ENCODE data around the gene TMEM256. TPM values are rescaled to one million over a fixed set of nuclear protein-coding genes. Genes with fewer than 3 reads are reported as not detected.

Gene TMEM256
- total RNA-seq, 4 donors from 2014 or later = 28.9 to 65.6 (median 50.2) TPM

DNA sequence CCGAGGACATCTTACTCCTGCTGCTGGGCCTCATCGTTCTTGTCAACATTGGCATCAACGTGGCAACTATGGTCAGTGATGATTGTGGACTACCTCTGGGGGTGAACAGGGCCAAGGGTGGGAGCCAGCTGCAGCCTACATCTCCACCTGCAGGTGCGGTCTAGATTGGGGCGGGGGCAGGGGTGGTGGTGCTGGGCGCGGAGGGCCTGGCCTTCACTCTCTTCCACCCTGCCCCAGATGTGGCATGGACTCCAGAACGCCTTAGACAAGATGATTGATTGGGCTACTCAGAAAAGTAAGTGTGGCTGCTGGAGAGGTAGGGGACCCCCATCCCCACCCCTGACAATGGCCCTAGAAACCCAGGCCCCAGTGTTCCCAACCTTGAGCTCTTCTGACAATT lies 21.9 kb upstream of the TMEM256 start:
- H3K27ac ChIP-seq = no peak overlapping the region

DNA sequence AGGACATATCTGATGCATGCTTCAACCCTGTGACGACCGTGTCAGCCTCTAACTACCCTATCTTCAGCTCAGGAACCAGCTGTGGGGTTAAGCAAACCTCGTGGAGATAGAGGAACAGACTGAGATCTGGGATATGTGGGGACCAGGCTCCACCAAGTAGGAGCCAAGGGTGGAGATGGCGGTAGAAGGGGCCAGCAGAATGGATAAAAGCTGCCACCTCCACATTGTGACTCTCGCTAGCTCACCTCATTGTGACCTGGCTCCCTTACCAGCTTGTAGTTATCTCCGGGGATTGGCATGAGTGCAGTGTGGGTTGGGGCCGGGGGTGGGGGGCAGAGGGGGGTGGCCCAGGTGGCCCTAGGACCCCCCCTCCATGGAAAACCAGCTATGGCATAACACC lies 21.4 kb upstream of the TMEM256 start, which contains the start of gene SPEM2:
SPEM2 (plus strand) TSS at position 301 of the 400 bp plus-strand sequence; CDS start at position 374, 73 bp downstream.
- Histone ChIP-seq H3K27ac (no peak within 1 kb of the TSS), H3K4me1 (no peaks in the 10 kb centered on the region), H3K36me3 (no peaks in the 10 kb centered on the region), H3K27me3 (no peaks in the 10 kb centered on the region), H3K4me3 (no peak within 1 kb of the TSS), H3K9me3 (no peaks in the 10 kb centered on the region)
- in situ Hi-C loops (cut with MboI; ENCODE audit: low sequenced_read_pairs in 4 of 4) = loop anchor here in 1 of 4 donors (25.0 kb wide), 1 partner anchor 137 kb away; the partner anchor contains the start of genes SENP3 and TNFSF13
- TF ChIP-seq, protein P1, sequence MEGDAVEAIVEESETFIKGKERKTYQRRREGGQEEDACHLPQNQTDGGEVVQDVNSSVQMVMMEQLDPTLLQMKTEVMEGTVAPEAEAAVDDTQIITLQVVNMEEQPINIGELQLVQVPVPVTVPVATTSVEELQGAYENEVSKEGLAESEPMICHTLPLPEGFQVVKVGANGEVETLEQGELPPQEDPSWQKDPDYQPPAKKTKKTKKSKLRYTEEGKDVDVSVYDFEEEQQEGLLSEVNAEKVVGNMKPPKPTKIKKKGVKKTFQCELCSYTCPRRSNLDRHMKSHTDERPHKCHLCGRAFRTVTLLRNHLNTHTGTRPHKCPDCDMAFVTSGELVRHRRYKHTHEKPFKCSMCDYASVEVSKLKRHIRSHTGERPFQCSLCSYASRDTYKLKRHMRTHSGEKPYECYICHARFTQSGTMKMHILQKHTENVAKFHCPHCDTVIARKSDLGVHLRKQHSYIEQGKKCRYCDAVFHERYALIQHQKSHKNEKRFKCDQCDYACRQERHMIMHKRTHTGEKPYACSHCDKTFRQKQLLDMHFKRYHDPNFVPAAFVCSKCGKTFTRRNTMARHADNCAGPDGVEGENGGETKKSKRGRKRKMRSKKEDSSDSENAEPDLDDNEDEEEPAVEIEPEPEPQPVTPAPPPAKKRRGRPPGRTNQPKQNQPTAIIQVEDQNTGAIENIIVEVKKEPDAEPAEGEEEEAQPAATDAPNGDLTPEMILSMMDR (IDR thresholded peaks at IDR 0.05 in 4 of 5, conservative IDR thresholded peaks at IDR 0.05 in 1 of 5) = no peak
- TF ChIP-seq POLR2A (IDR thresholded peaks at IDR 0.05) = no peak
- no peak for DNase-seq
- intact Hi-C loops (cut with DNase I; ENCODE audit: low total_unique reads) = no loop called here
- ATAC-seq = no peak

More for the DNA sequence above, 21.9 kb upstream of the TMEM256 start:
- TF ChIP-seq POLR2A (IDR thresholded peaks at IDR 0.05) = no peak
- TF ChIP-seq, protein P1 (IDR thresholded peaks at IDR 0.05 in 4 of 5, conservative IDR thresholded peaks at IDR 0.05 in 1 of 5) = no peak
- intact Hi-C loops (cut with DNase I; ENCODE audit: low total_unique reads) (no loop called here), in situ Hi-C loops (cut with MboI; ENCODE audit: low sequenced_read_pairs in 4 of 4) (loop anchor here in 1 of 4 donors (25.0 kb wide), 1 partner anchor 137 kb away; the partner anchor contains the start of genes SENP3 and TNFSF13)
- H3K9me3 ChIP-seq = no peaks in the 10 kb centered on the region
- no peak overlapping the region for H3K4me3 ChIP-seq
- no peaks in the 10 kb centered on the region for H3K27me3 ChIP-seq
- no peak for DNase-seq
- H3K4me1 ChIP-seq = no peaks in the 10 kb centered on the region
- H3K36me3 ChIP-seq = no peaks in the 10 kb centered on the region
- ATAC-seq = no peak

DNA sequence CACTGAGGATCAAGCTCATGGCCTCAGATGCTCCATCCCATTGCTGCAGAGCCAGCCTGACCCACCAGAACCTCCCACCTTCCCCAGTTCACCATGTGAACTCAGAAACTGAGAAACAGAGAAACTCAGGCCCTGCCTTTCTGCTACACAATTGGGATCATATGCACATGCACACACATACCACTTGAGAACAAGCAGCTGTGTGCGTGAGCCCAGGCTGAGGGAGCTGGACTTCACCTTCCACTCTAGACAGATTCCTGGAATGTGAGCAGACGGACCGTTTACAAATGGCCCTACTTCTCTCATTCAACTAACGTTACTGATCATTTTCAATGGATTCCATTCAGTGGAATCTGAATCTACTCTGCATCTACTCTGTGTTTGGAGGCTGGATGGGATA lies 19.8 kb upstream of the TMEM256 start:
- no peak overlapping the region for H3K4me3 ChIP-seq
- in situ Hi-C loops (cut with MboI; ENCODE audit: low sequenced_read_pairs in 4 of 4) = no loop called here
- intact Hi-C loops (cut with DNase I; ENCODE audit: low total_unique reads) = no loop called here
- DNase-seq = no peak
- H3K4me1 ChIP-seq = no peaks in the 10 kb centered on the region
- H3K36me3 ChIP-seq = no peaks in the 10 kb centered on the region
- no peaks in the 10 kb centered on the region for H3K27me3 ChIP-seq
- H3K9me3 ChIP-seq = no peaks in the 10 kb centered on the region
- no peak overlapping the region for H3K27ac ChIP-seq
- ATAC-seq = no peak
- no peak for TF ChIP-seq POLR2A (IDR thresholded peaks at IDR 0.05)
- TF ChIP-seq, protein P1 (IDR thresholded peaks at IDR 0.05 in 4 of 5, conservative IDR thresholded peaks at IDR 0.05 in 1 of 5) = no peak

DNA sequence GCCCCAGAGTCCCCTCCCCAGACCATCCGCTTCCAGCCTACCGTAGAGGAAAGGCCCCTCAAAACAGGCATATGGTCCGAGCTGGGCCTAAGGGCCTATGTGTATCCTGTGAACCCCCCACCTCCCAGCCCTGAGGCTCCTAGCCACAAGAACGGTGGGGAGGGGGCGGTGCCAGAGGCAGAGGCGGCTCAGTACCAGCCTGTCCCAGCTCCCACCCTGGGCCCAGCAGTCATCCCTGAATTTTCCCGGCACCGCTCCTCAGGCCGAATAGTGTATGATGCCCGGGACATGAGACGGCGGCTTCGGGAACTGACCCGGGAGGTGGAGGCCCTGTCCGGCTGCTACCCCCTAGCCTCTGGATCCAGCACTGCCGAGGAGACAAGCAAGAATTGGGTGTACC lies 17.3 kb upstream of the TMEM256 start:
- intact Hi-C loops (cut with DNase I; ENCODE audit: low total_unique reads) = no loop called here
- DNase-seq = no peak
- in situ Hi-C loops (cut with MboI; ENCODE audit: low sequenced_read_pairs in 4 of 4) = no loop called here

More for the DNA sequence above, 17.3 kb upstream of the TMEM256 start:
- H3K36me3 ChIP-seq = no peaks in the 10 kb centered on the region
- H3K9me3 ChIP-seq = no peaks in the 10 kb centered on the region
- TF ChIP-seq POLR2A (IDR thresholded peaks at IDR 0.05) = no peak
- TF ChIP-seq, protein P1 (IDR thresholded peaks at IDR 0.05 in 4 of 5, conservative IDR thresholded peaks at IDR 0.05 in 1 of 5) = no peak
- ATAC-seq = no peak
- H3K4me3 ChIP-seq = no peak overlapping the region
- no peaks in the 10 kb centered on the region for H3K27me3 ChIP-seq
- no peaks in the 10 kb centered on the region for H3K4me1 ChIP-seq
- no peak overlapping the region for H3K27ac ChIP-seq

Measured in gastrocnemius medialis (tissue), 4 donors.